ENCODE measurements around the gene ZNF346. TPM values are rescaled to one million over a fixed set of nuclear protein-coding genes. Genes with fewer than 3 reads are reported as not detected.

Gene ZNF346
- total RNA-seq, 4 donors from 2014 or later: 8.4 to 21.6 (median 16.3) TPM

DNA sequence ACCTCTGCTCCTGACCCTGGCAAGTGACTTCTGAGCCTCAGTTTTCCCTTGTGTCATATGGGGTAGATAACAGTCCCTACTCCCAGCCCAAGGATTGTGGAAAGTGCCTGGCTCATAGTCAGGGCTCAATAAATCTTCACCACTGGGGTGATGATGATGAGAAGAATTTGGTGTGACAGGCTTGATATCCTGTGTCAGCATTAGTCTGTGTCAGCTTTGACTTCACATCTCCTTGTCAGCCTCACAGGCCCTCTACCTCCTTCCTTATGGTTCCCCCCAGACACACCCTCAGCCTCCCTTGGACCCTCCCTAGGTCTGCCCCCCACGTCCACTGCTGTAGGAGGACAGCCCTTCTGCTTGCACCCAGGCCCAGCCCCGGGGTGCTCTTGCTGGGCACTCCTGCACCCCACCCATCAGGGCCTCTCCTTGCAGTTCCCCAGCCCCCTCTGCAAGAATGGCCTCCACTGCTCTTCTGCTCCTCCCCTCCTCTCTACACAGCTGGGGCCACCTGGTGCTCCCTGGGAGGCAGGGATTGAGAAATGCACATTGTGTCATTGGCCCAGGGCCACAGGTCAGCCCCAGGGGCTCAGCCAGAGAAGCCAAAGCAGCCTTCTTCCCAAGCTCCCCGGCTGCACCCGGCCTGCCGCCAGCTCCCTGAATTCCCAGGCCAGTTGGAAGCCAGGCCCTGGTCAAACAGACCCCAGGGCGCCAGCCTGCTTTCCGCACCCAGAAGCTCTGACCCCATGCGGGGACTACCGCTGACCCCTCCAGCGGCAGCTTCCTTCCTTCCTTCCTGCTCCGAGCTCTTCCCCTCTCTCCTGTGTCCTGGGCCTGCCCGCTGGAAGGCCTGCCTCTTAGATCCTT is 72.0 kb downstream of the ZNF346 start:
- TF ChIP-seq POLR2A (IDR thresholded peaks at IDR 0.05): no peak
- TF ChIP-seq, protein P1, sequence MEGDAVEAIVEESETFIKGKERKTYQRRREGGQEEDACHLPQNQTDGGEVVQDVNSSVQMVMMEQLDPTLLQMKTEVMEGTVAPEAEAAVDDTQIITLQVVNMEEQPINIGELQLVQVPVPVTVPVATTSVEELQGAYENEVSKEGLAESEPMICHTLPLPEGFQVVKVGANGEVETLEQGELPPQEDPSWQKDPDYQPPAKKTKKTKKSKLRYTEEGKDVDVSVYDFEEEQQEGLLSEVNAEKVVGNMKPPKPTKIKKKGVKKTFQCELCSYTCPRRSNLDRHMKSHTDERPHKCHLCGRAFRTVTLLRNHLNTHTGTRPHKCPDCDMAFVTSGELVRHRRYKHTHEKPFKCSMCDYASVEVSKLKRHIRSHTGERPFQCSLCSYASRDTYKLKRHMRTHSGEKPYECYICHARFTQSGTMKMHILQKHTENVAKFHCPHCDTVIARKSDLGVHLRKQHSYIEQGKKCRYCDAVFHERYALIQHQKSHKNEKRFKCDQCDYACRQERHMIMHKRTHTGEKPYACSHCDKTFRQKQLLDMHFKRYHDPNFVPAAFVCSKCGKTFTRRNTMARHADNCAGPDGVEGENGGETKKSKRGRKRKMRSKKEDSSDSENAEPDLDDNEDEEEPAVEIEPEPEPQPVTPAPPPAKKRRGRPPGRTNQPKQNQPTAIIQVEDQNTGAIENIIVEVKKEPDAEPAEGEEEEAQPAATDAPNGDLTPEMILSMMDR (IDR thresholded peaks at IDR 0.05): no peak
- intact Hi-C loops (cut with DNase I; ENCODE audit: low total_unique reads): no loop called here
- DNase-seq (ENCODE audit: low spot score in 2 of 2): no peak

DNA sequence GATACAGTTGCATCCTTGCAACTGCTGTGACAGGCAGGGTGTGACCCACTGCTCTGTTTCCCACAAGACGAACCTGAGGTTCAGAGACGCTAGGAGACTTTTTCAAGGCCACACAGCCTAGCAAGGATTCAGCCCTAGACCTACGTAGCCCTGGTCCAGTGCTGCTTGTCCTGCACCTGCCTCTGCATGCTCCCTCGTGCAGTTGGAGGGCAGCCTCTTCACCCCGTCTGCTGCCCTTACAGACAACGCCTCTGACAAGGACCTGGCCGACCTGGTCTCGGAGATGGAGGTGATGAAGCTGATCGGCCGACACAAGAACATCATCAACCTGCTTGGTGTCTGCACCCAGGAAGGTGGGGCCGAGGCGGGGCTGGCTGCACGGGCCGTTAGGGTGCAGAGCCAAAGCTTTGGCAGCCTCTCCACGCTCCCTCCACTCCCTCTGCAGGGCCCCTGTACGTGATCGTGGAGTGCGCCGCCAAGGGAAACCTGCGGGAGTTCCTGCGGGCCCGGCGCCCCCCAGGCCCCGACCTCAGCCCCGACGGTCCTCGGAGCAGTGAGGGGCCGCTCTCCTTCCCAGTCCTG is 72.7 kb downstream of the ZNF346 start:
- TF ChIP-seq POLR2A (IDR thresholded peaks at IDR 0.05): no peak
- TF ChIP-seq, protein P1 (IDR thresholded peaks at IDR 0.05): no peak
- intact Hi-C loops (cut with DNase I; ENCODE audit: low total_unique reads): no loop called here
- DNase-seq (ENCODE audit: low spot score in 2 of 2): no peak
- WGBS, 2 donors: 73 to 74% methylated on average over 19 to 21 of the region's 28 CpGs
- no peak overlapping the region for H3K4me3 ChIP-seq (ENCODE audit: low read depth, poor library complexity, severe bottlenecking)

More for the DNA sequence above, 72.0 kb downstream of the ZNF346 start:
- WGBS, 2 donors: 64 to 81% methylated on average over 10 to 12 of the region's 12 CpGs
- no peak overlapping the region for H3K4me3 ChIP-seq (ENCODE audit: low read depth, poor library complexity, severe bottlenecking)

DNA sequence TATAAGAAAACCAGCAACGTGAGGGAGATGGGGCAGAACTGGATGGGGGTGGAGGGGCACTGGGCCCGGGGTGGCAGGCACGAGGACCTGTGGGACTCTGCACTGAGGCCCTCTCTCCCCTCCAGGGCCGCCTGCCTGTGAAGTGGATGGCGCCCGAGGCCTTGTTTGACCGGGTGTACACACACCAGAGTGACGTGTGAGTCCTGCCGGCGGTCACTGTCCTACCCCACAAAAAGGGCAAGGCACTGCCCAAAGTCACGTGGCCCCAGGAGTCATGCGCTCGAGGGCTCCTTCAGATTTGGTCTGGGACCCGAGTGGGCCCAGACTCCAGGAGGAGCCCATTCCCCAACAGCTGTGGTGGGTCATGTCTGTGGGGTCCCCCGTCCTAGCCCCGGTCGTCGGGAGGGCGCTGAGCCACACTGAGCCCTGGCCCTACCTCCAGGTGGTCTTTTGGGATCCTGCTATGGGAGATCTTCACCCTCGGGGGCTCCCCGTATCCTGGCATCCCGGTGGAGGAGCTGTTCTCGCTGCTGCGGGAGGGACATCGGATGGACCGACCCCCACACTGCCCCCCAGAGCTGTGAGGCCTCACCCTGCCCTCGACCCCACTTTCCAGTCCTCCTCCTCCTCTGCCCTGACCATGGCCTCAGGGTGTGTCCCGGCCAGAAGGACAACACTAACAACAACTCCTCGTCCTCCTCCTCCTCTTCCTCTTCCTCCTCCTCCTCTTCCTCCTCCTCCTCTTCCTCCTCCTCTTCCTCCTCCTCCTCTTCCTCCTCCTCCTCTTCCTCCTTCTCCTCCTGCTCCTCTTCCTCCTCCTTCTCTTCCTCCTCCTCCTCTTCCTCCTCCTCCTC is 73.9 kb downstream of the ZNF346 start:
- WGBS, 2 donors: 88 to 92% methylated on average over 25 to 26 of the region's 29 CpGs
- no peak overlapping the region for H3K4me3 ChIP-seq (ENCODE audit: low read depth, poor library complexity, severe bottlenecking)
- no peak for DNase-seq (ENCODE audit: low spot score in 2 of 2)
- intact Hi-C loops (cut with DNase I; ENCODE audit: low total_unique reads): no loop called here
- TF ChIP-seq POLR2A (IDR thresholded peaks at IDR 0.05): no peak
- TF ChIP-seq, protein P1 (IDR thresholded peaks at IDR 0.05): no peak

DNA sequence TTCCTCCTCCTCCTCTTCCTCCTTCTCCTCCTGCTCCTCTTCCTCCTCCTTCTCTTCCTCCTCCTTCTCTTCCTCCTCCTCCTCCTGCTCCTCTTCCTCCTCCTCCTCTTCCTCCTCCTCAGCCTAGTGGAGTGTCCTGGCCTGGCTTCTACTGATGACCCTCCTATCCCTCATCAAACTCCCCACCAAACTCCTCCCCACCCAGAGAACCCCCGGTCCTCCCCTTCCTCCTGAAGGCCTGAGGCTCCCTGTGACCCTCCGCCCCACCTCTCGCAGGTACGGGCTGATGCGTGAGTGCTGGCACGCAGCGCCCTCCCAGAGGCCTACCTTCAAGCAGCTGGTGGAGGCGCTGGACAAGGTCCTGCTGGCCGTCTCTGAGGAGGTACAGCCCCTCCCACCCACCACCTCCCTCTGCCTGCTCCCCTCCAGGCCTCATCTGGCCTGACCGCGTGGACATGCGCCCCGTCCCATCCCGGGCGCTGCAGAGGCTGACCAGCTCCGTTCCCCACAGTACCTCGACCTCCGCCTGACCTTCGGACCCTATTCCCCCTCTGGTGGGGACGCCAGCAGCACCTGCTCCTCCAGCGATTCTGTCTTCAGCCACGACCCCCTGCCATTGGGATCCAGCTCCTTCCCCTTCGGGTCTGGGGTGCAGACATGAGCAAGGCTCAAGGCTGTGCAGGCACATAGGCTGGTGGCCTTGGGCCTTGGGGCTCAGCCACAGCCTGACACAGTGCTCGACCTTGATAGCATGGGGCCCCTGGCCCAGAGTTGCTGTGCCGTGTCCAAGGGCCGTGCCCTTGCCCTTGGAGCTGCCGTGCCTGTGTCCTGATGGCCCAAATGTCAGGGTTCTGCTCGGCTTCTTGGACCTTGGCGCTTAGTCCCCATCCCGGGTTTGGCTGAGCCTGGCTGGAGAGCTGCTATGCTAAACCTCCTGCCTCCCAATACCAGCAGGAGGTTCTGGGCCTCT is 74.8 kb downstream of the ZNF346 start:
- DNase-seq (ENCODE audit: low spot score in 2 of 2): no peak
- no peak for TF ChIP-seq POLR2A (IDR thresholded peaks at IDR 0.05)
- TF ChIP-seq, protein P1 (IDR thresholded peaks at IDR 0.05): no peak
- no peak overlapping the region for H3K4me3 ChIP-seq (ENCODE audit: low read depth, poor library complexity, severe bottlenecking)
- 89 to 93% methylated on average over 29 to 30 of the region's 30 CpGs for WGBS, 2 donors
- intact Hi-C loops (cut with DNase I; ENCODE audit: low total_unique reads): no loop called here

DNA sequence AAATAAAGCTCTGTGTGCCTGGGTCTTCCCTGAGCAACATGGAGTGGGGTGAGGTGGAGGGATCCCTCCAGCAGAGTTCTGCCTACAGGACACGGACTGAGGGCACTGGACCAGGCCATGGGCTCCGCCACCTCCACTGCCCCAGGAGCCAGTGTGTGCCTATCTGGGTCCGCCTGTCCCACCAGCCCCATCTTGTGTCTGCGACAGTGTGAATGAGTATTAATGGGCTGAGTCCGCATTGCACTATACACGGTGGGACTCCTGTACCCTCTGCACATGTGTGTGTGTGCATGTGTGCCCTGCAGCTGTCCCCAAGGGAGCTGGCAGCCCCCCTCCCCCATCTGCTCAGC is 75.6 kb downstream of the ZNF346 start:
- 75 to 80% methylated on average over 6 of the region's 6 CpGs for WGBS, 2 donors
- TF ChIP-seq, protein P1 (IDR thresholded peaks at IDR 0.05): no peak
- no peak for TF ChIP-seq POLR2A (IDR thresholded peaks at IDR 0.05)
- H3K4me3 ChIP-seq (ENCODE audit: low read depth, poor library complexity, severe bottlenecking): no peak overlapping the region
- intact Hi-C loops (cut with DNase I; ENCODE audit: low total_unique reads): no loop called here
- DNase-seq (ENCODE audit: low spot score in 2 of 2): no peak

All from lower leg skin (tissue), 4 donors.